IPS-18c (cell line): ENCODE measurements around the gene GALNT14.

Experiments
- H3K4me3 ChIP-seq: 2 replicates; pipeline ENCODE4 v1.7.0; 2013; ENCODE audit warnings: low read depth, mild to moderate bottlenecking, low read length, moderate library complexity; ENCODE audit not compliant: insufficient read depth
- H3K9me3 ChIP-seq: one replicate; pipeline ENCODE4 v1.6.1; 2013; ENCODE audit warnings: mild to moderate bottlenecking, low read length, moderate library complexity; ENCODE audit not compliant: control insufficient read depth, insufficient read depth

The GALNT14 gene

GRCh38 chr2:31078011-31078410 lies 60.2 kb downstream of the GALNT14 start:
- Histone ChIP-seq H3K9me3 (no peaks in the 10 kb centered on the region), H3K4me3 (no peak overlapping the region)

DNA sequence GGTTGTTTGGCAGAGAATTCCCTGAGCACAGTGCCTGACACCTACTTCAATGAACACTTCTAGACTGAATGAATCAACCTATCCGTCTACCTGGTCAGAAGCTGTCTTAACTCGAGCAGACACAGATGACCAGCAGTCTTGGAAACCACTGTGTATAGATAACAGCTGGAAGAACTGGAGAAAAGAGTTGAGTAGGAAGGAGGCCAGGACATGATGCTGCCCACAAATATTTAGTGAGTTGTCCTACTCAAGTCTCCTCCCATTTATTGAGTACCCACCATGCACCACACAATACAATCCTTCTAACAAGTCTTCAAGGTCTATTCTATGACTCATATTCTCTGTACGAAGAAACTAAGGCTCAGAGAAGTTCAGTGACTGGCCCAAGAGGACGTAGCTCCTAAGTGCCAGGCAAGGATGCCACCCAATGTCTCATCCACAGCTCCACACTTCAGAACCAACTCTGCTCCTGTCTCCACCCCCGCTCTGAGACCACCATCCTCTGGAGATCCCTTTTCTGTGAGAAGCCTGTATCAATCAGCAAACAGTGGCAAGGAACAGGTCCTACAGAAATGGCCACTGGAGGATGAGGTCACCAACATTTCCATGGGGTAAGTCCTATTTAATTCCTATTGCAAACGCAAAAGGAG lies 62.2 kb downstream of the GALNT14 start:
- Histone ChIP-seq H3K4me3 (no peak overlapping the region), H3K9me3 (no peaks in the 10 kb centered on the region)

DNA sequence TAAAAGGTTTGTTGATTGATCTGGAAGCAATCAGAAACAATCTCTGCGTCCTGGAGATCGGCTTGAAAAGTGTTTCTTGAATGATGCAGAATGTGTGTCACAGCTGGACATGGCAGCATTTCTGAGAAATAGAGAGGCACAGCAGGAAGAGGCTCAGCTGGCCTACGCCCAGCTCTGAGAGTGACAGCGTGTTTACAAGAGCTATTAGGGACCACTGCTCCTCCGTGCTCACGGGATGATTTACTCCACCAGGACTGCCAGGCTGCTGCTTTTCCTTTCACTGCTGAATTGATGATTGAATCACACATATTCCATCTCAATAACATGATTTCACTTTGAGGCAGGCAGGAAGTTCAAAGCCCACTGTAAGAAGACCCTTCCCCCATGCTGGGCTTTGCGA lies 62.8 kb downstream of the GALNT14 start:
- no peaks in the 10 kb centered on the region for H3K9me3 ChIP-seq
- H3K4me3 ChIP-seq, result no peak overlapping the region; the same call in 1 of the 2 replicates

- H3K9me3 ChIP-seq, result no peaks in the 10 kb centered on the region
- H3K4me3 ChIP-seq, result no peak overlapping the region
These were observed 66.5 kb downstream of the GALNT14 start for GRCh38 chr2:31071741-31072140.

GRCh38 chr2:31070339-31071125 lies 67.7 kb downstream of the GALNT14 start:
- H3K4me3 ChIP-seq, result no peak overlapping the region

DNA sequence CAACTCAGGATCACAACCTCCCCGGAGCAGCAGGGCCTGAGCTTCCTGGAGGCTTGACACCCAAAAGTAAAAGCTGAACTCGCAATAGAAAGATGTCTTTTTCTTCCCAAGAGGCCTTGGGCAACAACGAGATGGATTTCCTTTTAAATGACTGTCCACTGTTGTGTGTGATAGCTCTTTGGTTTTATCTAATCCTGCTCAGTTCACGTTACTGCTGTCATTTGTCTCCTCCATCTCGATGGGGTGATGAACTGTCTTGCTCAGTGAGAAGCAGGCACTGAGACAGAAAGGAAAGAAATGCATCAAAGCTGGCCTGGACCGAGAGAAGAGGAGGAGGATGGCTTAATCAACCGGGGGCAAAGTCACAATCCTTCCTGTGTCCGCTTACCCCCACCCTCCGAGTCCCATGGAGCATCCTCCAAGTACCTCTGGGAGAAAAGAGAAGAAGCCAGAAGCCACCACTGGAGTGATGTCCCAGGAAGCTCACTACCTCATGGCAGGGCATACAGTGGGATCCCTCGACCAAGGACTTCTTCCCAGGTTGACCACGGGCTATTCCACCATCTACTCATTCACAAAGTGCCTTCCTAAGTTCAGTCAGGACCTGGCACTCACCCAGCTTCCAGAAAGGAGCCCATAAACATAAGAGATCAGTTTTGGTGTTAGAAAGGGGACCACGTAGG lies 68.5 kb downstream of the GALNT14 start:
- no peaks in the 10 kb centered on the region for H3K9me3 ChIP-seq
- H3K4me3 ChIP-seq, result no peak overlapping the region

More at GRCh38 chr2:31070339-31071125, 67.7 kb downstream of the GALNT14 start:
- no peaks in the 10 kb centered on the region for H3K9me3 ChIP-seq

- Histone ChIP-seq H3K9me3 (no peaks in the 10 kb centered on the region), H3K4me3 (no peak overlapping the region)
These were observed 71.0 kb downstream of the GALNT14 start for GRCh38 chr2:31067259-31067658.

DNA sequence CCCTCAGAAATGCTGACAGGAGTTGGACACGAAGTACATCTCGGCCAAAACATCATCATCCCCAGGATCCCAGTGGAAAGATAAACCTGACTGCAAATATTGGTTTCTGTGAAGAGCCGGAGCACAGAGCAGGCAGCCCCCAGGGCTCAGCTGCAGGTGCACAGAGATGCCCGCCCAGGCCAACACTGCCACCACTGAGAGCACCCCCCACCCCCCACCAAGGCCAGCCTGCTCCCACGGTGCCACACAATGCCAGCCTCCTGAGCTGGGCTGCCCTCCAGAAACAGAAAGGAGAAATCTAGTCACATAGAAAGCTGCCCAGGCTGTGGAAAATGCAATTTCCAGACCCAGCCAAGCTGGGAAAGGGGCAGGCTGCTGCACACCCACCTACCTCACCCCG lies 71.7 kb downstream of the GALNT14 start:
- Histone ChIP-seq H3K9me3 (no peaks in the 10 kb centered on the region), H3K4me3 (no peak overlapping the region)

DNA sequence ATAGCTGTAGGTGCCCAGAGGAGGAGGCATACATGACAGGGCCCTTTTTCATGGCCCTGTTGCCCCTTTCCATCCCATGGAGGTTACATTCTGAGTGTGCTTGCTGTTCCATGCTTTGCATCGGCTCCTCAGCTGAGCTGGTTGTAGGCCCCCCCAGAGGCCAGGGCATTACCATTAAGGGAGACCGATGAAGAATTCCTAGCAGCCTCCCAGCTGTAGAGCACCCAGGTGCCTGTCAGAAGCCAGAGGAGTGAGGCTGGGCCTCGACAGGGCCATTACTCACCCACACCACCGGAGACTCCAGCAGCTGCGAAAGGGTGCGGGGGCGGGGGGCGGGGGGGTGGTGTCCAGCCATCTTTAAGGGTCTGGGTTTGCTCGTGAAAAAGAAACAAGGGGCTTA lies 72.2 kb downstream of the GALNT14 start:
- H3K4me3 ChIP-seq, result no peak overlapping the region
- H3K9me3 ChIP-seq, result no peaks in the 10 kb centered on the region

GRCh38 chr2:31065356-31065755 lies 72.9 kb downstream of the GALNT14 start:
- H3K4me3 ChIP-seq, result no peak overlapping the region
- H3K9me3 ChIP-seq, result no peaks in the 10 kb centered on the region

- H3K4me3 ChIP-seq, result no peak overlapping the region
- no peaks in the 10 kb centered on the region for H3K9me3 ChIP-seq
These were observed 77.8 kb downstream of the GALNT14 start for GRCh38 chr2:31060397-31060796.

GRCh38 chr2:31058096-31059035 lies 79.9 kb downstream of the GALNT14 start:
- Histone ChIP-seq H3K4me3 (no peak overlapping the region), H3K9me3 (no peaks in the 10 kb centered on the region)

DNA sequence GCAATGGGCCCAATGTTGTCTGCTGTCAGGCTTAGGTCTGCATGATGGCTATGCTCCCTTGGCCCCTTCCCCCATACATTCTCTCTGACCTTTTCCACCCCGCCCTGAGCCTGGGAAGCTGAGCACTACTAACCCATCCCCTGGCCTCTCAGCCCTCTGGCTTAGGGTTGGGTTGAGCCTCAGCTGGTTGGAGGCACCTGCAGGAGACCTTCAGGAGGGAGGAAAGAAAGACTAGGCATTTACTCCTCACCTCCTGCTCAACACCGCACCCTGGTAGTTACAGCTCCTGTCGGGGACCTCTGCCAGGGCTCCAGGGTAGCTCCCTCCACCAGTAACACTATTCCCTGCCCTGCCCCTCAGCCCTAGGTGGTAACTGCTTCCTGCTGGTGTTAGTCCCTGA lies 80.5 kb downstream of the GALNT14 start:
- H3K9me3 ChIP-seq, result no peaks in the 10 kb centered on the region
- H3K4me3 ChIP-seq, result no peak overlapping the region

DNA sequence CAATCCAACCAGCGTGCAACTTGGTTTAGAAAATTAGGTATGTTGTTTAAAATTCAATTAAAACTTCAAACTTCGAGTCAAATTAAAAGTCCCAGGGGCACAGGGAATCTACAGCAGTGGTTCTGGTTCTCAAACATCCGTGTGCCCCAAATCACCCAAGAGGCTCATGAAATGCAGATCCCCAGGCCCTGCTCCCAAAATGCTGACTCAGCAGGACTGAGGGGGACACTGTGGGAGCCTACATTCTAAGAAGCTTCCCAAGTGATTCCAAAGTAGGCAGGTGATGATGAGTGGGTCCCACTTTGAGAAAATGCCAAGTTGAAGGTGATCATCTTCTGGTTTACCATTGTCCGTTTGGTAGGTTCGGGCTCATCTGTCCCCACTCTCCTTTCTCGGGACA lies 82.3 kb downstream of the GALNT14 start:
- no peaks in the 10 kb centered on the region for H3K9me3 ChIP-seq
- no peak overlapping the region for H3K4me3 ChIP-seq

GRCh38 chr2:31054842-31055388 lies 83.3 kb downstream of the GALNT14 start:
- Histone ChIP-seq H3K4me3 (no peak overlapping the region), H3K9me3 (no peaks in the 10 kb centered on the region)

- Histone ChIP-seq H3K4me3 (no peak overlapping the region), H3K9me3 (no peaks in the 10 kb centered on the region)
These were observed 84.1 kb downstream of the GALNT14 start for GRCh38 chr2:31053929-31054782.
